Prostate gland (tissue), 2 donors: ENCODE results near the gene DDX21. TPM values are rescaled to one million over a fixed set of nuclear protein-coding genes. Genes with fewer than 3 reads are reported as not detected.
"Not testable (repeated sequence)": the region's sequence is repeated elsewhere in the genome, so short reads cannot be mapped to it uniquely, and the experiment has no call there.

Experiments used
- DNase-seq: peaks from one replicate; pipeline ENCODE4 v3.0.0-alpha.2; 2019; ENCODE audit warnings: low spot score
- H3K27ac ChIP-seq, 2 donors: fragments of 200-600 bp; sonication (generic); 2 replicates each; pipeline ENCODE4 v1.5.1; 2017 to 2019
- H3K27me3 ChIP-seq: fragments of 200-600 bp; sonication (generic); replicated peaks from 2 replicates; pipeline ENCODE4 v1.5.1; 2019; ENCODE audit not compliant: insufficient read depth
- H3K36me3 ChIP-seq, 2 donors: fragments of 200-600 bp; sonication (generic); 1 replicate in 1 of 2; 2 replicates in 1 of 2; pipeline versions ENCODE4 v1.5.1 to v1.8.1; 2017 to 2019
- H3K4me1 ChIP-seq: fragments of 200-600 bp; sonication (generic); replicated peaks from 2 replicates; pipeline ENCODE4 v1.5.1; 2019
- H3K4me3 ChIP-seq, 2 donors: fragments of 200-600 bp; sonication (generic); 2 replicates each; pipeline ENCODE4 v1.5.1; 2017 to 2019
- H3K9me3 ChIP-seq: fragments of 200-600 bp; sonication (generic); 2 replicates; pipeline ENCODE4 v1.5.1; 2017
- CTCF ChIP-seq, 4 experiments: fragments of 200-600 bp in 2 of 4; fragments of 450-650 bp in 2 of 4; sonication (generic) in 2 of 4; IDR thresholded peaks; 1 replicate in 3 of 4; 2 replicates in 1 of 4; pipeline ENCODE4 v1.5.1; 2016 to 2019; ENCODE audit warnings: antibody characterized with exemption in 4 of 4, mild to moderate bottlenecking in 2 of 4, moderate library complexity in 2 of 4
- POLR2A ChIP-seq: fragments of 450-650 bp; IDR thresholded peaks from one replicate; pipeline ENCODE4 v1.6.1; 2016; ENCODE audit warnings: antibody characterized with exemption, mild to moderate bottlenecking
- POLR2AphosphoS5 ChIP-seq: sonication (generic); formaldehyde crosslinking; IDR thresholded peaks from one replicate; pipeline ENCODE4 v1.6.1; 2017; ENCODE audit warnings: antibody characterized with exemption
- WGBS: methylation state at CpG from one replicate; pipeline ENCODE4 v1.1.5; 2018; 5-methylcytosine and 5-hydroxymethylcytosine counted together
- intact Hi-C: fragments of 100-400 bp; cut with DNase I; formaldehyde crosslinking; loops from one replicate; pipeline ENCODE4 v1.14.2; 2022
- total RNA-seq, 2 donors: library from RNA; depleted of rRNA; stranded (reverse); fragments of >200 nt; gene quantifications; one replicate each; pipeline ENCODE4 v1.1.0, GENCODE V29; 2016

DDX21 gene
- total RNA-seq, 2 donors from 2014 or later = 28.9 to 41.0 TPM

GRCh38 chr10:68973975-68974374 is 18.0 kb downstream of the DDX21 start:
- no peak overlapping the region for H3K27ac ChIP-seq
- H3K4me3 ChIP-seq = no peak overlapping the region
- H3K4me1 ChIP-seq = no peaks in the 10 kb centered on the region
- 91% methylated on average over 5 of the region's 5 CpGs for WGBS
- intact Hi-C loops = no loop called here
- H3K36me3 ChIP-seq = peaks cover 0 to 13% of the 10 kb centered on the region in 2 donors
- TF ChIP-seq POLR2A (no peak), CTCF (IDR thresholded peaks at IDR 0.05) (no peak), POLR2AphosphoS5 (no peak)
- no peaks in the 10 kb centered on the region for H3K9me3 ChIP-seq
- no peaks in the 10 kb centered on the region for H3K27me3 ChIP-seq
- DNase-seq = no peak

- DNase-seq, H3K4me1 ChIP-seq, intact Hi-C loops, H3K27me3 ChIP-seq, H3K9me3 ChIP-seq, H3K4me3 ChIP-seq, H3K27ac ChIP-seq: not testable (repeated sequence)
- H3K36me3 ChIP-seq = peaks cover 0 to 13% of the 10 kb centered on the region in 2 donors
- WGBS = 87% methylated on average over 5 of the region's 5 CpGs
Observed at GRCh38 chr10:68975936-68976473, 20.0 kb downstream of the DDX21 start.

GRCh38 chr10:68979738-68980137 is 23.8 kb downstream of the DDX21 start:
- H3K36me3 ChIP-seq, H3K4me3 ChIP-seq, H3K27ac ChIP-seq, H3K9me3 ChIP-seq, intact Hi-C loops, H3K27me3 ChIP-seq, DNase-seq, H3K4me1 ChIP-seq: not testable (repeated sequence)
- 90% methylated on average over 6 of the region's 6 CpGs for WGBS

GRCh38 chr10:68981074-68981473 is 25.1 kb downstream of the DDX21 start:
- no peaks in the 10 kb centered on the region for H3K27me3 ChIP-seq
- TF ChIP-seq POLR2AphosphoS5 (no peak), CTCF (IDR thresholded peaks at IDR 0.05) (no peak), POLR2A (no peak)
- no peak overlapping the region for H3K4me3 ChIP-seq
- intact Hi-C loops = no loop called here
- H3K4me1 ChIP-seq = no peaks in the 10 kb centered on the region
- no peaks in the 10 kb centered on the region for H3K36me3 ChIP-seq
- no peak for DNase-seq
- H3K27ac ChIP-seq = no peak overlapping the region
- WGBS = 92% methylated on average over 1 of the region's 1 CpG
- no peaks in the 10 kb centered on the region for H3K9me3 ChIP-seq

- Histone ChIP-seq H3K27ac (no peak overlapping the region), H3K27me3 (no peaks in the 10 kb centered on the region), H3K9me3 (no peaks in the 10 kb centered on the region), H3K36me3 (no peaks in the 10 kb centered on the region), H3K4me1 (no peaks in the 10 kb centered on the region), H3K4me3 (no peak overlapping the region)
- TF ChIP-seq CTCF (IDR thresholded peaks at IDR 0.05) (no peak), POLR2A (no peak), POLR2AphosphoS5 (no peak)
- intact Hi-C loops = no loop called here
- 92% methylated on average over 11 of the region's 11 CpGs for WGBS
- no peak for DNase-seq
Observed at GRCh38 chr10:68982389-68982788, 26.4 kb downstream of the DDX21 start.

GRCh38 chr10:68987611-68988010 is 31.6 kb downstream of the DDX21 start:
- no peak for TF ChIP-seq POLR2A
- no peak for TF ChIP-seq CTCF (IDR thresholded peaks at IDR 0.05)
- TF ChIP-seq POLR2AphosphoS5 = no peak
- peak overlapping the region in 1 of 2 donors; percentile 8 for H3K27ac ChIP-seq
- H3K4me3 ChIP-seq = no peak overlapping the region
- H3K27me3 ChIP-seq = no peaks in the 10 kb centered on the region
- no peaks in the 10 kb centered on the region for H3K36me3 ChIP-seq
- H3K4me1 ChIP-seq = peaks cover 2% of the 10 kb centered on the region
- 41% methylated on average over 3 of the region's 3 CpGs for WGBS
- H3K9me3 ChIP-seq = no peaks in the 10 kb centered on the region
- no peak for DNase-seq
- intact Hi-C loops = loop anchor here (2.0 kb wide), 1 partner anchor 135 kb away; no protein-coding TSS in a partner anchor
